Vagina (tissue), 2 donors: ENCODE measurements around the gene DST.

Experiments used
- POLR2A ChIP-seq, 2 donors: fragments of 450-650 bp; IDR thresholded peaks; one replicate each; pipeline ENCODE4 v1.6.1; 2017; ENCODE audit warnings: antibody characterized with exemption in 2 of 2, mild to moderate bottlenecking in 2 of 2, moderate library complexity in 2 of 2
- POLR2AphosphoS5 ChIP-seq, 2 donors: sonication (generic); formaldehyde crosslinking; IDR thresholded peaks; one replicate each; pipeline ENCODE4 v1.9.0; 2017; ENCODE audit warnings: antibody characterized with exemption in 2 of 2, mild to moderate bottlenecking in 2 of 2, low read depth in 1 of 2; ENCODE audit not compliant: insufficient read depth in 1 of 2
- TF ChIP-seq, protein P1 (sequence below), 3 experiments: fragments of 450-650 bp in 2 of 3; fragments of 200-600 bp in 1 of 3; sonication (generic) in 1 of 3; IDR thresholded peaks; one replicate each; pipeline ENCODE4 v1.5.1; 2017 to 2019; ENCODE audit warnings: antibody characterized with exemption in 3 of 3, mild to moderate bottlenecking in 2 of 3, moderate library complexity in 2 of 3

- TF ChIP-seq, protein P1, sequence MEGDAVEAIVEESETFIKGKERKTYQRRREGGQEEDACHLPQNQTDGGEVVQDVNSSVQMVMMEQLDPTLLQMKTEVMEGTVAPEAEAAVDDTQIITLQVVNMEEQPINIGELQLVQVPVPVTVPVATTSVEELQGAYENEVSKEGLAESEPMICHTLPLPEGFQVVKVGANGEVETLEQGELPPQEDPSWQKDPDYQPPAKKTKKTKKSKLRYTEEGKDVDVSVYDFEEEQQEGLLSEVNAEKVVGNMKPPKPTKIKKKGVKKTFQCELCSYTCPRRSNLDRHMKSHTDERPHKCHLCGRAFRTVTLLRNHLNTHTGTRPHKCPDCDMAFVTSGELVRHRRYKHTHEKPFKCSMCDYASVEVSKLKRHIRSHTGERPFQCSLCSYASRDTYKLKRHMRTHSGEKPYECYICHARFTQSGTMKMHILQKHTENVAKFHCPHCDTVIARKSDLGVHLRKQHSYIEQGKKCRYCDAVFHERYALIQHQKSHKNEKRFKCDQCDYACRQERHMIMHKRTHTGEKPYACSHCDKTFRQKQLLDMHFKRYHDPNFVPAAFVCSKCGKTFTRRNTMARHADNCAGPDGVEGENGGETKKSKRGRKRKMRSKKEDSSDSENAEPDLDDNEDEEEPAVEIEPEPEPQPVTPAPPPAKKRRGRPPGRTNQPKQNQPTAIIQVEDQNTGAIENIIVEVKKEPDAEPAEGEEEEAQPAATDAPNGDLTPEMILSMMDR (IDR thresholded peaks at IDR 0.05): no peak
- no peak for TF ChIP-seq POLR2A (IDR thresholded peaks at IDR 0.05)
- TF ChIP-seq POLR2AphosphoS5 (IDR thresholded peaks at IDR 0.05; ENCODE audit: insufficient read depth in 1 of 2, low read depth in 1 of 2): peak; percentile 23 to 78
Observed at GRCh38 chr6:56505512-56506260, 137.0 kb downstream of the DST start.
